Neutrophil (primary cell): Measurements from ENCODE around the gene HSD17B14.

Experiments
- H3K27ac ChIP-seq: fragments of 200-600 bp; sonication (generic); 2 replicates; pipeline ENCODE4 v1.5.1; 2016; ENCODE audit warnings: mild to moderate bottlenecking, moderate library complexity
- H3K27me3 ChIP-seq: fragments of 200-600 bp; sonication (generic); 2 replicates; pipeline ENCODE4 v1.6.0; 2016; ENCODE audit warnings: mild to moderate bottlenecking
- H3K36me3 ChIP-seq: fragments of 200-600 bp; sonication (generic); 2 replicates; pipeline ENCODE4 v1.5.1; 2017
- H3K4me1 ChIP-seq, 2 experiments: fragments of 200-600 bp in 1 of 2; sonication (generic) in 1 of 2; 1 replicate in 1 of 2; 2 replicates in 1 of 2; pipeline versions ENCODE4 v1.5.1 to v1.6.1; 2013 to 2016; ENCODE audit warnings: low read depth in 1 of 2, low read length in 1 of 2, mild to moderate bottlenecking in 1 of 2, moderate library complexity in 1 of 2; ENCODE audit not compliant: control insufficient read depth in 1 of 2, insufficient read depth in 1 of 2
- H3K4me3 ChIP-seq, 2 experiments: fragments of 200-600 bp in 1 of 2; sonication (generic) in 1 of 2; 1 replicate in 1 of 2; 2 replicates in 1 of 2; pipeline ENCODE4 v1.5.1; 2013 to 2016; ENCODE audit warnings: low read depth in 1 of 2, low read length in 1 of 2, mild to moderate bottlenecking in 1 of 2, moderate library complexity in 1 of 2
- H3K9me3 ChIP-seq: fragments of 200-600 bp; sonication (generic); 2 replicates; pipeline ENCODE4 v1.5.1; 2016
- TF ChIP-seq, protein P1 (sequence below): fragments of 200-600 bp; sonication (generic); IDR thresholded peaks from 2 replicates; pipeline ENCODE4 v1.5.1; 2016; ENCODE audit warnings: antibody characterized with exemption

HSD17B14 gene

DNA sequence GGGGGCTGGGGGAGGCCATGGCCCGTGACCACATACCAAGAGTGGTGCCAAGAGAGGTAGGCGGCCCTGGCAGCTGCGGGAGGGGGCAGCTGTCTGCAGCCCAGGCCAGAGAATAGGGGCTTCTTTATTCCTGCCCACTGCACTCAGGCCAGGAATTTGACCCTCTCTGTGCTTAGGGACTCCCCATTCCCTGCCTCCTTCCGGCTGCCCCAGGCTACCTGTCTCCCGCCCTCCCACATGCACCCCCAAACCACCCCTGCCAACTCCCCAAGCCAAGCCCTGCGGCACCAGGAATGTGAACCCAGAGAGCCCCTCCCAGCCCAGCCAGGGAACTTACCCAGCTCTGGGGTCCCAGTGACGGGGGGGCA lies 31.4 kb upstream of the HSD17B14 start:
- Histone ChIP-seq H3K27me3 (peaks cover 16% of the 10 kb centered on the region), H3K9me3 (no peaks in the 10 kb centered on the region), H3K36me3 (no peaks in the 10 kb centered on the region), H3K4me3 (no peak overlapping the region), H3K4me1 (peaks cover 3 to 7% of the 10 kb centered on the region in 2 experiments), H3K27ac (no peak overlapping the region)
- TF ChIP-seq, protein P1, sequence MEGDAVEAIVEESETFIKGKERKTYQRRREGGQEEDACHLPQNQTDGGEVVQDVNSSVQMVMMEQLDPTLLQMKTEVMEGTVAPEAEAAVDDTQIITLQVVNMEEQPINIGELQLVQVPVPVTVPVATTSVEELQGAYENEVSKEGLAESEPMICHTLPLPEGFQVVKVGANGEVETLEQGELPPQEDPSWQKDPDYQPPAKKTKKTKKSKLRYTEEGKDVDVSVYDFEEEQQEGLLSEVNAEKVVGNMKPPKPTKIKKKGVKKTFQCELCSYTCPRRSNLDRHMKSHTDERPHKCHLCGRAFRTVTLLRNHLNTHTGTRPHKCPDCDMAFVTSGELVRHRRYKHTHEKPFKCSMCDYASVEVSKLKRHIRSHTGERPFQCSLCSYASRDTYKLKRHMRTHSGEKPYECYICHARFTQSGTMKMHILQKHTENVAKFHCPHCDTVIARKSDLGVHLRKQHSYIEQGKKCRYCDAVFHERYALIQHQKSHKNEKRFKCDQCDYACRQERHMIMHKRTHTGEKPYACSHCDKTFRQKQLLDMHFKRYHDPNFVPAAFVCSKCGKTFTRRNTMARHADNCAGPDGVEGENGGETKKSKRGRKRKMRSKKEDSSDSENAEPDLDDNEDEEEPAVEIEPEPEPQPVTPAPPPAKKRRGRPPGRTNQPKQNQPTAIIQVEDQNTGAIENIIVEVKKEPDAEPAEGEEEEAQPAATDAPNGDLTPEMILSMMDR = no peak

DNA sequence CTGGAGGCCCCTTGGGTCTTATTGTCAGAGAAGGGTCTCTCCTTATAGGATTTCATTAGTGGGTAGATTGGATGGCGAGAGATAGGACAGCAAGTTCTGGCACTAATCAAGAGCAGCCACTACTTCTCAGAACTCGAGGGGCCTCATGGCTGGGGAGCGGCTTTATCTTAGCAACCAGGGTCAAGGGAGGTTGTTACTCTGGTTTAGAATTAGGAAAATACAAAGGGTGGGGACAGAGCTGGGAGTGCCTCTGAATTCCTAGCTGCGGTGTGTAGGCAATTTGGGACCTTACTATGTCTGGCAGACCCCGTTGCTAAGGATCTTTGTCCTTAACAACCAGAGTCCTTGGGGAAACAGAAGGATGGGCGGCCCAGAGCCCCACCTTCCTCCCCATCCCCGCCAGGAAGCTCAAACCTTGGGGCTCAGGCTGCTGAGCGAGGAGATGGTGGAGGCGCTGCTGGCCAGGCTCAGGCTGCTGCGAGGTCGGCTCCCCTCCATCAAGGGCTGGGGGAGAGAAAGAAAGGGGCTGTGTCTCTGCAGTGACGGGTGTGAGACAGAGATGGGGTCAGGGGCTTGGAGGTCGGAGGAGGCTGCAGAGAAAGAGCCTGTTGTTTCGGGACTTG lies 30.9 kb upstream of the HSD17B14 start:
- Histone ChIP-seq H3K4me3 (no peak overlapping the region), H3K27ac (no peak overlapping the region)

DNA sequence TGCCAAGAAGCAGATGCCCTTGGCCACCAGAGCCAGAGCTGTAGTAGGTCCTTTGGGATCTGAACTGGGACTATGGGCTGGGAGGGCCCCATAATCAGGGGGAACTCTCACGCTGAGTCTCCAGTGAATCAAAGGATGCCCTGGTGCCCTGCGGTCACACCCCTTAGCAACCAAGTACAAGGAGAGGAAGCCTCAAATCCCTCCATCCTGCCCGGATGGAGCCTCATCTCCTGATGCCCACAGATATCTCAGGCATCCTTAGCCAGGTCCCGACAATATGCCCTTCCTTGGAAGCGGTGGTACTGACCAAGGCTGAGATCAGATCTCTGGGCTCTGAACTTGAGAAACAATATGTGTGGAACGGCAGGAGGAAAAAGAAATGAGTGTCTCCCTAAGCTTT lies 30.4 kb upstream of the HSD17B14 start:
- no peaks in the 10 kb centered on the region for H3K36me3 ChIP-seq
- TF ChIP-seq, protein P1 = no peak
- H3K27me3 ChIP-seq = peaks cover 16% of the 10 kb centered on the region
- no peak overlapping the region for H3K27ac ChIP-seq
- H3K4me3 ChIP-seq = no peak overlapping the region
- peaks cover 0 to under 1% of the 10 kb centered on the region in 2 experiments for H3K4me1 ChIP-seq
- no peaks in the 10 kb centered on the region for H3K9me3 ChIP-seq

More for the DNA sequence above, 30.9 kb upstream of the HSD17B14 start:
- Histone ChIP-seq H3K9me3 (no peaks in the 10 kb centered on the region), H3K36me3 (no peaks in the 10 kb centered on the region), H3K4me1 (peaks cover 3 to 6% of the 10 kb centered on the region in 2 experiments), H3K27me3 (peaks cover 16% of the 10 kb centered on the region)
- TF ChIP-seq, protein P1 = no peak

DNA sequence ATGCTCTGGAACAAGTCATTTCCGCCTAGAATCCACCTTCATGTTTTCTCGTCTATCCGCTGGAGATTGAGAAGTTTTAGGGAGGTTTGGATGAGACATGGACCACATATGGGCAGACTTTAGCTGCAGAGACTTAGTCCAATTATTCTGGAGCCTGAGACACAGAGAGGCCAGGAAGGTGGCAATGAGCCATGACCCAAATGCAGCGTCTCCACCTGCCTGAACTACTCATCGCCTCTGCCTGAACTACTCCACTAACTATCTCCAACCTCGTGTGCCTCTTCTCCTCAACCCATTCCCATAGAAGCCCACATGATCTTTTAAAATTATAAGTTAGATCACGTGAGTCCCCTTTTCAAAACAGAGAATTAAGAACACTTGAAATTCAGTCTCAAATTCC lies 26.5 kb upstream of the HSD17B14 start:
- no peak overlapping the region for H3K27ac ChIP-seq
- H3K4me1 ChIP-seq = peaks cover 4 to 10% of the 10 kb centered on the region in 2 experiments
- H3K9me3 ChIP-seq = no peaks in the 10 kb centered on the region
- no peaks in the 10 kb centered on the region for H3K36me3 ChIP-seq
- peaks cover 20% of the 10 kb centered on the region for H3K27me3 ChIP-seq
- TF ChIP-seq, protein P1 = no peak
- no peak overlapping the region for H3K4me3 ChIP-seq

DNA sequence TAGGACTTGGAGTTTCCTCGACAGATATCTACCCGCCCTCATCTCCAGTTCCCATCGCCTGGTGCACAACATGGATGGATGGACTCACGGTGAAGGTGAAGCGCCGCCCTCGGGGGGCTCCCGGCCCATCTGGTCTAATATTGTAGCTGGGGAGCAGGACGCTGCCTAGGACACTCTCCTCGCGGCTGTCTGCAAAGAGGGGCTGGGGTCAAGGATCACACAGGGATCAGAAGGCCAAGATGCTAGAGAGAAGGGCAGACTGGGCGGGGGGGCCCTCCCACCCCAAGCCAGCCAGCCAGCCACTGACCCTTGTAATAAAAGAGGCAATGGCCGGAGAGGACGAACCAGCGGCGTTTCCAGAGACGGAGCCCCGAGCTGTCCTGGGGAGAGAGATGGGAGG lies 25.0 kb upstream of the HSD17B14 start:
- H3K36me3 ChIP-seq = no peaks in the 10 kb centered on the region
- TF ChIP-seq, protein P1 = no peak

More for the DNA sequence above, 25.0 kb upstream of the HSD17B14 start:
- H3K9me3 ChIP-seq = no peaks in the 10 kb centered on the region
- H3K27me3 ChIP-seq = peaks cover 5% of the 10 kb centered on the region
- H3K4me3 ChIP-seq = no peak overlapping the region
- peaks cover 4 to 10% of the 10 kb centered on the region in 2 experiments for H3K4me1 ChIP-seq
- no peak overlapping the region for H3K27ac ChIP-seq
